ENCODE data around the gene ZNF729. TPM values are rescaled to one million over a fixed set of nuclear protein-coding genes. Genes with fewer than 3 reads are reported as not detected.
A peak's percentile ranks its signal among the peaks of the same experiment; 100 is the strongest.
"Not testable (repeated sequence)": the region's sequence is repeated elsewhere in the genome, so short reads cannot be mapped to it uniquely, and the experiment has no call there.

ZNF729 gene
- 0.01 TPM for polyA plus RNA-seq
- long read RNA-seq, donor 1, result 0 reads
- long read RNA-seq, donor 2, result 0 reads
- long read RNA-seq, donor 3, result 0 reads
- long read RNA-seq, donor 4, result 0 reads
- long read RNA-seq, donor 5, result 0 reads
- long read RNA-seq, donor 6, result 0 reads
- long read RNA-seq, donor 7, result 0 reads
- long read RNA-seq, donor 8, result 0 reads
- long read RNA-seq, donor 9, result 0 reads
- long read RNA-seq, donor 10, result 0 reads
- long read RNA-seq, donor 11, result 0 reads

- no peaks in the 10 kb centered on the region for H3K27me3 ChIP-seq (ENCODE audit: control insufficient read depth, insufficient read depth, low read length)
- H3K4me1 ChIP-seq (ENCODE audit: control insufficient read depth, insufficient read depth, low read length), result no peaks in the 10 kb centered on the region
- H3K9me3 ChIP-seq (ENCODE audit: control insufficient read depth, low read depth, low read length), result peaks cover 3% of the 10 kb centered on the region
- H3K27ac ChIP-seq (ENCODE audit: low read length), result no peak within 1 kb of the TSS
- WGBS (ENCODE audit: insufficient coverage, low lambda C conversion rate), result 0% methylated on average over 1 of the region's 32 CpGs
- H3K4me3 ChIP-seq (ENCODE audit: low read length), result no peak within 1 kb of the TSS
- H3K36me3 ChIP-seq (ENCODE audit: control insufficient read depth, insufficient read depth, low read length), result no peaks in the 10 kb centered on the region
- peak in 1 of 2 donors; percentile 0 for DNase-seq
Measured at GRCh38 chr19:22286151-22286810, at the start of gene ZNF729. TSS of gene ZNF729 (plus strand) at chr19:22286441. CDS start at chr19:22286526, 85 bp downstream.

- Histone ChIP-seq H3K27ac (ENCODE audit: low read length) (no peak overlapping the region), H3K4me1 (ENCODE audit: control insufficient read depth, insufficient read depth, low read length) (no peaks in the 10 kb centered on the region), H3K4me3 (ENCODE audit: low read length) (no peak overlapping the region), H3K9me3 (ENCODE audit: control insufficient read depth, low read depth, low read length) (no peaks in the 10 kb centered on the region), H3K27me3 (ENCODE audit: control insufficient read depth, insufficient read depth, low read length) (no peaks in the 10 kb centered on the region), H3K36me3 (ENCODE audit: control insufficient read depth, insufficient read depth, low read length) (no peaks in the 10 kb centered on the region)
- no peak for DNase-seq
Measured at GRCh38 chr19:22256856-22257255, 29.4 kb upstream of the ZNF729 start.

- Histone ChIP-seq H3K4me3 (ENCODE audit: low read length) (no peak overlapping the region), H3K9me3 (ENCODE audit: control insufficient read depth, low read depth, low read length) (no peaks in the 10 kb centered on the region), H3K27ac (ENCODE audit: low read length) (no peak overlapping the region), H3K27me3 (ENCODE audit: control insufficient read depth, insufficient read depth, low read length) (no peaks in the 10 kb centered on the region), H3K4me1 (ENCODE audit: control insufficient read depth, insufficient read depth, low read length) (no peaks in the 10 kb centered on the region), H3K36me3 (ENCODE audit: control insufficient read depth, insufficient read depth, low read length) (no peaks in the 10 kb centered on the region)
- 60% methylated on average over 1 of the region's 2 CpGs for WGBS (ENCODE audit: insufficient coverage, low lambda C conversion rate)
- DNase-seq, result no peak
Measured at GRCh38 chr19:22257381-22257780, 28.9 kb upstream of the ZNF729 start.

GRCh38 chr19:22257916-22258315 is 28.3 kb upstream of the ZNF729 start:
- Histone ChIP-seq H3K9me3 (ENCODE audit: control insufficient read depth, low read depth, low read length) (no peaks in the 10 kb centered on the region), H3K27ac (ENCODE audit: low read length) (no peak overlapping the region), H3K4me3 (ENCODE audit: low read length) (no peak overlapping the region), H3K36me3 (ENCODE audit: control insufficient read depth, insufficient read depth, low read length) (no peaks in the 10 kb centered on the region), H3K4me1 (ENCODE audit: control insufficient read depth, insufficient read depth, low read length) (no peaks in the 10 kb centered on the region), H3K27me3 (ENCODE audit: control insufficient read depth, insufficient read depth, low read length) (no peaks in the 10 kb centered on the region)
- DNase-seq, result no peak

- no peaks in the 10 kb centered on the region for H3K4me1 ChIP-seq (ENCODE audit: control insufficient read depth, insufficient read depth, low read length)
- no peaks in the 10 kb centered on the region for H3K36me3 ChIP-seq (ENCODE audit: control insufficient read depth, insufficient read depth, low read length)
- no peaks in the 10 kb centered on the region for H3K9me3 ChIP-seq (ENCODE audit: control insufficient read depth, low read depth, low read length)
- 80% methylated on average over 1 of the region's 2 CpGs for WGBS (ENCODE audit: insufficient coverage, low lambda C conversion rate)
- H3K4me3 ChIP-seq (ENCODE audit: low read length), result no peak overlapping the region
- H3K27me3 ChIP-seq (ENCODE audit: control insufficient read depth, insufficient read depth, low read length), result no peaks in the 10 kb centered on the region
- no peak overlapping the region for H3K27ac ChIP-seq (ENCODE audit: low read length)
- no peak for DNase-seq
Measured at GRCh38 chr19:22260499-22260898, 25.7 kb upstream of the ZNF729 start.

- Histone ChIP-seq H3K9me3 (ENCODE audit: control insufficient read depth, low read depth, low read length) (no peaks in the 10 kb centered on the region), H3K4me1 (ENCODE audit: control insufficient read depth, insufficient read depth, low read length) (no peaks in the 10 kb centered on the region), H3K27me3 (ENCODE audit: control insufficient read depth, insufficient read depth, low read length) (no peaks in the 10 kb centered on the region), H3K4me3 (ENCODE audit: low read length) (no peak overlapping the region), H3K36me3 (ENCODE audit: control insufficient read depth, insufficient read depth, low read length) (no peaks in the 10 kb centered on the region), H3K27ac (ENCODE audit: low read length) (no peak overlapping the region)
- no peak for DNase-seq
- WGBS (ENCODE audit: insufficient coverage, low lambda C conversion rate), result no CpG with 5 or more reads among the region's 37 CpGs
Measured at GRCh38 chr19:22261596-22261995, 24.6 kb upstream of the ZNF729 start.

- H3K9me3 ChIP-seq (ENCODE audit: control insufficient read depth, low read depth, low read length), result no peaks in the 10 kb centered on the region
- H3K27ac ChIP-seq (ENCODE audit: low read length), result no peak overlapping the region
- no peaks in the 10 kb centered on the region for H3K4me1 ChIP-seq (ENCODE audit: control insufficient read depth, insufficient read depth, low read length)
- no peak for DNase-seq
- H3K4me3 ChIP-seq (ENCODE audit: low read length), result no peak overlapping the region
- no peaks in the 10 kb centered on the region for H3K27me3 ChIP-seq (ENCODE audit: control insufficient read depth, insufficient read depth, low read length)
- no CpG with 5 or more reads among the region's 5 CpGs for WGBS (ENCODE audit: insufficient coverage, low lambda C conversion rate)
- H3K36me3 ChIP-seq (ENCODE audit: control insufficient read depth, insufficient read depth, low read length), result no peaks in the 10 kb centered on the region
Measured at GRCh38 chr19:22263121-22263520, 23.1 kb upstream of the ZNF729 start.

GRCh38 chr19:22321554-22321953 is 35.3 kb downstream of the ZNF729 start:
- H3K27me3 ChIP-seq (ENCODE audit: control insufficient read depth, insufficient read depth, low read length); H3K4me3 ChIP-seq (ENCODE audit: low read length); DNase-seq; H3K27ac ChIP-seq (ENCODE audit: low read length); H3K4me1 ChIP-seq (ENCODE audit: control insufficient read depth, insufficient read depth, low read length); H3K36me3 ChIP-seq (ENCODE audit: control insufficient read depth, insufficient read depth, low read length); H3K9me3 ChIP-seq (ENCODE audit: control insufficient read depth, low read depth, low read length): not testable (repeated sequence)
- no CpG with 5 or more reads among the region's 27 CpGs for WGBS (ENCODE audit: insufficient coverage, low lambda C conversion rate)

GRCh38 chr19:22326219-22326618 is 40.0 kb downstream of the ZNF729 start:
- Histone ChIP-seq H3K4me3 (ENCODE audit: low read length) (no peak overlapping the region), H3K9me3 (ENCODE audit: control insufficient read depth, low read depth, low read length) (peaks cover 10% of the 10 kb centered on the region), H3K27me3 (ENCODE audit: control insufficient read depth, insufficient read depth, low read length) (no peaks in the 10 kb centered on the region), H3K4me1 (ENCODE audit: control insufficient read depth, insufficient read depth, low read length) (no peaks in the 10 kb centered on the region), H3K27ac (ENCODE audit: low read length) (no peak overlapping the region), H3K36me3 (ENCODE audit: control insufficient read depth, insufficient read depth, low read length) (no peaks in the 10 kb centered on the region)
- no peak for DNase-seq
- WGBS (ENCODE audit: insufficient coverage, low lambda C conversion rate), result no CpG with 5 or more reads among the region's 4 CpGs

GRCh38 chr19:22327321-22327720 is 41.1 kb downstream of the ZNF729 start:
- H3K9me3 ChIP-seq (ENCODE audit: control insufficient read depth, low read depth, low read length), result peaks cover under 1% of the 10 kb centered on the region
- H3K4me3 ChIP-seq (ENCODE audit: low read length), result no peak overlapping the region

GRCh38 chr19:22331521-22331920 is 45.3 kb downstream of the ZNF729 start:
- no CpG with 5 or more reads among the region's 3 CpGs for WGBS (ENCODE audit: insufficient coverage, low lambda C conversion rate)

More at GRCh38 chr19:22327321-22327720, 41.1 kb downstream of the ZNF729 start:
- no CpG with 5 or more reads among the region's 3 CpGs for WGBS (ENCODE audit: insufficient coverage, low lambda C conversion rate)
- no peak for DNase-seq
- no peaks in the 10 kb centered on the region for H3K36me3 ChIP-seq (ENCODE audit: control insufficient read depth, insufficient read depth, low read length)
- H3K4me1 ChIP-seq (ENCODE audit: control insufficient read depth, insufficient read depth, low read length), result no peaks in the 10 kb centered on the region
- H3K27ac ChIP-seq (ENCODE audit: low read length), result no peak overlapping the region
- no peaks in the 10 kb centered on the region for H3K27me3 ChIP-seq (ENCODE audit: control insufficient read depth, insufficient read depth, low read length)

More at GRCh38 chr19:22331521-22331920, 45.3 kb downstream of the ZNF729 start:
- DNase-seq, result no peak
- Histone ChIP-seq H3K27me3 (ENCODE audit: control insufficient read depth, insufficient read depth, low read length) (no peaks in the 10 kb centered on the region), H3K27ac (ENCODE audit: low read length) (no peak overlapping the region), H3K9me3 (ENCODE audit: control insufficient read depth, low read depth, low read length) (no peaks in the 10 kb centered on the region), H3K4me1 (ENCODE audit: control insufficient read depth, insufficient read depth, low read length) (no peaks in the 10 kb centered on the region), H3K36me3 (ENCODE audit: control insufficient read depth, insufficient read depth, low read length) (no peaks in the 10 kb centered on the region), H3K4me3 (ENCODE audit: low read length) (no peak overlapping the region)
